K562 (cell line): ENCODE data around the gene RNF141. TPM values are rescaled to one million over a fixed set of nuclear protein-coding genes. Genes with fewer than 3 reads are reported as not detected.

Experiments used
- BRCA1 ChIP-seq, 2 experiments: fragments of 450-650 bp in 1 of 2; sonication (generic) in 1 of 2; formaldehyde crosslinking in 1 of 2; IDR thresholded peaks; 2 replicates each; pipeline versions ENCODE4 v1.5.0 to v1.6.1; 2017 to 2020; ENCODE audit warnings: mild to moderate bottlenecking in 1 of 2, missing genetic modification reagents in 1 of 2
- CHD2 ChIP-seq: IDR thresholded peaks from 2 replicates; pipeline ENCODE4 v1.6.1; 2011; ENCODE audit warnings: low read depth, low read length
- CREBBP ChIP-seq: IDR thresholded peaks from one replicate; pipeline ENCODE4 v1.6.1; 2012; ENCODE audit warnings: low read depth, mild to moderate bottlenecking, control low read depth, inconsistent platforms, low read length
- ESRRB ChIP-seq: fragments of 250-450 bp; sonication (Bioruptor Pico); IDR thresholded peaks from 2 replicates; pipeline ENCODE4 v1.5.0; 2020; ENCODE audit warnings: mild to moderate bottlenecking, moderate library complexity, borderline replicate concordance
- KDM5B ChIP-seq: fragments of 200-600 bp; sonication (generic); IDR thresholded peaks from 2 replicates; pipeline ENCODE4 v1.6.1; 2012; ENCODE audit warnings: low read depth, mild to moderate bottlenecking, moderate library complexity, low read length, control low read depth, inconsistent platforms; ENCODE audit not compliant: insufficient replicate concordance
- KLF16 ChIP-seq: IDR thresholded peaks from 2 replicates; pipeline ENCODE4 v1.6.1; 2016; ENCODE audit warnings: antibody characterized with exemption
- NR3C1 ChIP-seq: sonication (generic); formaldehyde crosslinking; IDR thresholded peaks from 2 replicates; pipeline ENCODE4 v1.8.1; 2022; ENCODE audit warnings: missing genetic modification reagents
- POLR3A ChIP-seq: IDR thresholded peaks from 2 replicates; pipeline ENCODE4 v1.6.1; 2011; ENCODE audit warnings: borderline replicate concordance, mild to moderate bottlenecking, moderate library complexity; ENCODE audit not compliant: insufficient read length, insufficient read depth; ENCODE audit errors: extremely low read depth
- SRF ChIP-seq, 2 experiments: fragments of 250-450, 450-650 bp in 1 of 2; sonication (Bioruptor Pico) in 1 of 2; sonication (generic) in 1 of 2; formaldehyde crosslinking; IDR thresholded peaks; 2 replicates each; pipeline versions ENCODE4 v1.5.0 to v1.5.1; 2020 to 2022; ENCODE audit warnings: mild to moderate bottlenecking in 1 of 2, missing genetic modification reagents in 1 of 2
- SRSF3 ChIP-seq: fragments of 200-400 bp; formaldehyde crosslinking; IDR thresholded peaks from 2 replicates; pipeline ENCODE4 v1.6.1; 2016; ENCODE audit warnings: mild to moderate bottlenecking, low read length, moderate library complexity; ENCODE audit not compliant: insufficient read depth
- ZFP1 ChIP-seq: fragments of 450-650 bp; formaldehyde crosslinking; IDR thresholded peaks from 2 replicates; pipeline ENCODE4 v1.4.0; 2020; ENCODE audit warnings: mild to moderate bottlenecking, mixed read lengths
- ZNF134 ChIP-seq: fragments of 250-450 bp; sonication (Bioruptor Pico); conservative IDR thresholded peaks from 2 replicates; pipeline ENCODE4 v1.4.0; 2020
- ZNF232 ChIP-seq: sonication (generic); formaldehyde crosslinking; IDR thresholded peaks from 2 replicates; pipeline ENCODE4 v1.8.0; 2022; ENCODE audit warnings: mild to moderate bottlenecking, missing genetic modification reagents
- ZNF324 ChIP-seq: fragments of 250-450 bp; sonication (Bioruptor Pico); IDR thresholded peaks from 2 replicates; pipeline ENCODE4 v1.4.0; 2020; ENCODE audit warnings: mild to moderate bottlenecking
- ZNF717 ChIP-seq: fragments of 250-450 bp; sonication (Bioruptor Pico); IDR thresholded peaks from 2 replicates; pipeline ENCODE4 v1.5.0; 2021
- polyA plus RNA-seq, 8 experiments: library from polyadenylated mRNA; depleted of rRNA in 4 of 8; stranded (reverse) in 5 of 8; unstranded in 3 of 8; fragments of >200 nt; fragmentation: Nextera tagmentation in 2 of 8; fragmentation: Illumina TruSeq in 1 of 8; extraction: Ambion mirVana in 2 of 8; extraction: Trizol in 1 of 8; gene quantifications; 2 replicates each; pipeline versions ENCODE4 v1.2.1 to v1.2.3, GENCODE V29; 2011 to 2014; ENCODE audit warnings: inconsistent platforms in 1 of 8, missing spikeins in 1 of 8
- total RNA-seq, 7 experiments: library from RNA; depleted of rRNA in 6 of 7; stranded (reverse); fragments of >200 nt in 6 of 7; fragmentation: Illumina TruSeq in 2 of 7; extraction: Trizol in 2 of 7; gene quantifications; 2 replicates each; pipeline versions ENCODE4 v1.2.1 to v1.2.3, GENCODE V29; 2011 to 2021; ENCODE audit warnings: low replicate concordance in 1 of 7
- TF ChIP-seq, protein P1 (sequence below): fragments of 250-450 bp; sonication (Bioruptor Pico); IDR thresholded peaks from 2 replicates; pipeline ENCODE4 v1.5.0; 2021; ENCODE audit warnings: mild to moderate bottlenecking, borderline replicate concordance
- TF ChIP-seq, protein P2 (sequence below), 2 experiments: fragments of 450-650 bp in 1 of 2; sonication (generic) in 1 of 2; formaldehyde crosslinking; conservative IDR thresholded peaks; 2 replicates each; pipeline versions ENCODE4 v1.4.0 to v1.8.1; 2020 to 2022; ENCODE audit warnings: mild to moderate bottlenecking in 1 of 2, missing genetic modification reagents in 1 of 2
- TF ChIP-seq, protein P3 (sequence below): fragments of 450-650 bp; IDR thresholded peaks from 2 replicates; pipeline ENCODE4 v1.6.1; 2017; ENCODE audit warnings: mild to moderate bottlenecking, moderate library complexity
- TF ChIP-seq, protein P4 (sequence below), 2 experiments: IDR thresholded peaks; 2 replicates each; pipeline ENCODE4 v1.6.1; 2011; ENCODE audit warnings: borderline replicate concordance in 1 of 2, control low read depth in 1 of 2, low read depth in 1 of 2, low read length in 1 of 2, mild to moderate bottlenecking in 1 of 2, mixed read lengths in 1 of 2, moderate library complexity in 1 of 2; ENCODE audit not compliant: insufficient read depth in 1 of 2, insufficient read length in 1 of 2, poor library complexity in 1 of 2, severe bottlenecking in 1 of 2; ENCODE audit errors: extremely low read depth in 1 of 2
- TF ChIP-seq, protein P5 (sequence below): fragments of 450-650 bp; IDR thresholded peaks from 2 replicates; pipeline ENCODE4 v1.6.1; 2017; ENCODE audit warnings: antibody characterized with exemption

Gene RNF141
- total and polyA plus RNA-seq, 9 of the 15 experiments (the other 6 are each of a cell fraction or from before 2014, with no cell fraction given), result 9.7 to 51.9 (median 18.9) TPM

DNA sequence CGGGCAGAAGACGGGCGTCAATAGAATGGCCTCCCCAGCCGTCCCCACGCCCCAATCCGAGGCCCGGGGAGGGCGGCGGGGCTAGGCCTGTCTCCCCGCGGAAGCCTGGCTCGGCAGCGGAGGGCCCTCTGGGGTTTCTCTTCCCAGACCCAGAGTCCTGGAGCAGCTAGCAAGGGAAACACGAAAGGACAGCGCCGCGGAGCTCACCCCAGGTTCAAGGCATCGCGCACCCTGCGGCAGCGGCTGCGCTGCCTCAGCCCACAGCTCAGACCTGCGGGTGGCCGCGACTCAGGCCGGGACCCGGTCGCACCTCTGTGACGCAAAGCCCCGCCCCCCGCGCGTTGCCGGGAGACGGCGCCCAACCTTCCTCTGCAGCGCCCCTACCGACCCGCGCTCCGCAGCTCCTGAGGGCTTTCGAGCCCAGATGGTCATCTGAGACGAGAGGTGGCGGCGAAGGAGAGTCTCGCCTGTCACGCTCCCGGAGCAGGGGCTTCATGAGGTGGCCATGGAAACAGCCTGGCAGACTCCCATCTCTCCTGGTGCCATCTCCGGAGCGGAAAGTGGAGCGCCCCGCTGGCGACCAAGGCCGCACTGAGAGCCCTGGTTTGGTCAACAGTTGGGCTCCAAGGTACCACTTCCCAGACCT lies at the start of gene RNF141 (continued):
- TF ChIP-seq POLR3A (no peak), KDM5B (peak; percentile 97), CHD2 (no peak), SRSF3 (no peak), ZNF717 (no peak), ESRRB (CRISPR knock-in tag) (no peak), SRF (CRISPR knock-in tag; IDR thresholded peaks at IDR 0.05) (peak in 1 of 2 experiments; percentile 26; a peak in 1 of 4 replicates), KLF16 (peak; percentile 61; the same call in 1 of the 2 replicates), ZFP1 (CRISPR knock-in tag) (no peak), NR3C1 (no peak), CREBBP (no peak), ZNF324 (CRISPR knock-in tag) (no peak), BRCA1 (IDR thresholded peaks at IDR 0.05) (no peak), BRCA1 (CRISPR knock-in tag; IDR thresholded peaks at IDR 0.05) (no peak), ZNF232 (no peak), ZNF134 (no peak)
- TF ChIP-seq, protein P1, sequence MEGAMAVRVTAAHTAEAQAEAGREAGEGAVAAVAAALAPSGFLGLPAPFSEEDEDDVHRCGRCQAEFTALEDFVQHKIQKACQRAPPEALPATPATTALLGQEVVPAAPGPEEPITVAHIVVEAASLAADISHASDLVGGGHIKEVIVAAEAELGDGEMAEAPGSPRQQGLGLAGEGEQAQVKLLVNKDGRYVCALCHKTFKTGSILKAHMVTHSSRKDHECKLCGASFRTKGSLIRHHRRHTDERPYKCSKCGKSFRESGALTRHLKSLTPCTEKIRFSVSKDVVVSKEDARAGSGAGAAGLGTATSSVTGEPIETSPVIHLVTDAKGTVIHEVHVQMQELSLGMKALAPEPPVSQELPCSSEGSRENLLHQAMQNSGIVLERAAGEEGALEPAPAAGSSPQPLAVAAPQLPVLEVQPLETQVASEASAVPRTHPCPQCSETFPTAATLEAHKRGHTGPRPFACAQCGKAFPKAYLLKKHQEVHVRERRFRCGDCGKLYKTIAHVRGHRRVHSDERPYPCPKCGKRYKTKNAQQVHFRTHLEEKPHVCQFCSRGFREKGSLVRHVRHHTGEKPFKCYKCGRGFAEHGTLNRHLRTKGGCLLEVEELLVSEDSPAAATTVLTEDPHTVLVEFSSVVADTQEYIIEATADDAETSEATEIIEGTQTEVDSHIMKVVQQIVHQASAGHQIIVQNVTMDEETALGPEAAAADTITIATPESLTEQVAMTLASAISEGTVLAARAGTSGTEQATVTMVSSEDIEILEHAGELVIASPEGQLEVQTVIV (CRISPR knock-in tag), result no peak
- TF ChIP-seq, protein P2, sequence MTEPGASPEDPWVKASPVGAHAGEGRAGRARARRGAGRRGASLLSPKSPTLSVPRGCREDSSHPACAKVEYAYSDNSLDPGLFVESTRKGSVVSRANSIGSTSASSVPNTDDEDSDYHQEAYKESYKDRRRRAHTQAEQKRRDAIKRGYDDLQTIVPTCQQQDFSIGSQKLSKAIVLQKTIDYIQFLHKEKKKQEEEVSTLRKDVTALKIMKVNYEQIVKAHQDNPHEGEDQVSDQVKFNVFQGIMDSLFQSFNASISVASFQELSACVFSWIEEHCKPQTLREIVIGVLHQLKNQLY (CRISPR knock-in tag; conservative IDR thresholded peaks at IDR 0.05), result no peak
- TF ChIP-seq, protein P3, sequence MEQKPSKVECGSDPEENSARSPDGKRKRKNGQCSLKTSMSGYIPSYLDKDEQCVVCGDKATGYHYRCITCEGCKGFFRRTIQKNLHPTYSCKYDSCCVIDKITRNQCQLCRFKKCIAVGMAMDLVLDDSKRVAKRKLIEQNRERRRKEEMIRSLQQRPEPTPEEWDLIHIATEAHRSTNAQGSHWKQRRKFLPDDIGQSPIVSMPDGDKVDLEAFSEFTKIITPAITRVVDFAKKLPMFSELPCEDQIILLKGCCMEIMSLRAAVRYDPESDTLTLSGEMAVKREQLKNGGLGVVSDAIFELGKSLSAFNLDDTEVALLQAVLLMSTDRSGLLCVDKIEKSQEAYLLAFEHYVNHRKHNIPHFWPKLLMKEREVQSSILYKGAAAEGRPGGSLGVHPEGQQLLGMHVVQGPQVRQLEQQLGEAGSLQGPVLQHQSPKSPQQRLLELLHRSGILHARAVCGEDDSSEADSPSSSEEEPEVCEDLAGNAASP, result no peak
- TF ChIP-seq, protein P4, sequence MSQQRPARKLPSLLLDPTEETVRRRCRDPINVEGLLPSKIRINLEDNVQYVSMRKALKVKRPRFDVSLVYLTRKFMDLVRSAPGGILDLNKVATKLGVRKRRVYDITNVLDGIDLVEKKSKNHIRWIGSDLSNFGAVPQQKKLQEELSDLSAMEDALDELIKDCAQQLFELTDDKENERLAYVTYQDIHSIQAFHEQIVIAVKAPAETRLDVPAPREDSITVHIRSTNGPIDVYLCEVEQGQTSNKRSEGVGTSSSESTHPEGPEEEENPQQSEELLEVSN (IDR thresholded peaks at IDR 0.05; ENCODE audit: borderline replicate concordance in 1 of 2, extremely low read depth in 1 of 2, insufficient read depth in 1 of 2, insufficient read length in 1 of 2, low read depth in 1 of 2, low read length in 1 of 2, poor library complexity in 1 of 2, severe bottlenecking in 1 of 2), result peak; percentile 44 to 73
- TF ChIP-seq, protein P5, sequence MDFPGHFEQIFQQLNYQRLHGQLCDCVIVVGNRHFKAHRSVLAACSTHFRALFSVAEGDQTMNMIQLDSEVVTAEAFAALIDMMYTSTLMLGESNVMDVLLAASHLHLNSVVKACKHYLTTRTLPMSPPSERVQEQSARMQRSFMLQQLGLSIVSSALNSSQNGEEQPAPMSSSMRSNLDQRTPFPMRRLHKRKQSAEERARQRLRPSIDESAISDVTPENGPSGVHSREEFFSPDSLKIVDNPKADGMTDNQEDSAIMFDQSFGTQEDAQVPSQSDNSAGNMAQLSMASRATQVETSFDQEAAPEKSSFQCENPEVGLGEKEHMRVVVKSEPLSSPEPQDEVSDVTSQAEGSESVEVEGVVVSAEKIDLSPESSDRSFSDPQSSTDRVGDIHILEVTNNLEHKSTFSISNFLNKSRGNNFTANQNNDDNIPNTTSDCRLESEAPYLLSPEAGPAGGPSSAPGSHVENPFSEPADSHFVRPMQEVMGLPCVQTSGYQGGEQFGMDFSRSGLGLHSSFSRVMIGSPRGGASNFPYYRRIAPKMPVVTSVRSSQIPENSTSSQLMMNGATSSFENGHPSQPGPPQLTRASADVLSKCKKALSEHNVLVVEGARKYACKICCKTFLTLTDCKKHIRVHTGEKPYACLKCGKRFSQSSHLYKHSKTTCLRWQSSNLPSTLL, result no peak
